D721Med (cell line): ENCODE results near the gene SEMA3F.
A peak's percentile ranks its signal among the peaks of the same experiment; 100 is the strongest.

Experiments used
- DNase-seq: peaks from one replicate; pipeline ENCODE4 v3.0.0; 2011; ENCODE audit warnings: low spot score; ENCODE audit not compliant: insufficient read length
- FAIRE-seq: peaks from 2 replicates; lab custom pipeline; 2011; peaks lifted over from hg19 to GRCh38; lab: Jason Lieb, UNC
- TF ChIP-seq, protein P1 (sequence below): IDR thresholded peaks from 2 replicates; pipeline ENCODE4 v1.5.1; 2012; ENCODE audit warnings: mild to moderate bottlenecking, control low read depth; ENCODE audit not compliant: insufficient read depth; ENCODE audit errors: missing control alignments

SEMA3F gene

GRCh38 chr3:50193286-50193685, 38.2 kb downstream of the SEMA3F start:
- TF ChIP-seq, protein P1, sequence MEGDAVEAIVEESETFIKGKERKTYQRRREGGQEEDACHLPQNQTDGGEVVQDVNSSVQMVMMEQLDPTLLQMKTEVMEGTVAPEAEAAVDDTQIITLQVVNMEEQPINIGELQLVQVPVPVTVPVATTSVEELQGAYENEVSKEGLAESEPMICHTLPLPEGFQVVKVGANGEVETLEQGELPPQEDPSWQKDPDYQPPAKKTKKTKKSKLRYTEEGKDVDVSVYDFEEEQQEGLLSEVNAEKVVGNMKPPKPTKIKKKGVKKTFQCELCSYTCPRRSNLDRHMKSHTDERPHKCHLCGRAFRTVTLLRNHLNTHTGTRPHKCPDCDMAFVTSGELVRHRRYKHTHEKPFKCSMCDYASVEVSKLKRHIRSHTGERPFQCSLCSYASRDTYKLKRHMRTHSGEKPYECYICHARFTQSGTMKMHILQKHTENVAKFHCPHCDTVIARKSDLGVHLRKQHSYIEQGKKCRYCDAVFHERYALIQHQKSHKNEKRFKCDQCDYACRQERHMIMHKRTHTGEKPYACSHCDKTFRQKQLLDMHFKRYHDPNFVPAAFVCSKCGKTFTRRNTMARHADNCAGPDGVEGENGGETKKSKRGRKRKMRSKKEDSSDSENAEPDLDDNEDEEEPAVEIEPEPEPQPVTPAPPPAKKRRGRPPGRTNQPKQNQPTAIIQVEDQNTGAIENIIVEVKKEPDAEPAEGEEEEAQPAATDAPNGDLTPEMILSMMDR, result no peak
- DNase-seq (no peak), FAIRE-seq (no peak)

DNA sequence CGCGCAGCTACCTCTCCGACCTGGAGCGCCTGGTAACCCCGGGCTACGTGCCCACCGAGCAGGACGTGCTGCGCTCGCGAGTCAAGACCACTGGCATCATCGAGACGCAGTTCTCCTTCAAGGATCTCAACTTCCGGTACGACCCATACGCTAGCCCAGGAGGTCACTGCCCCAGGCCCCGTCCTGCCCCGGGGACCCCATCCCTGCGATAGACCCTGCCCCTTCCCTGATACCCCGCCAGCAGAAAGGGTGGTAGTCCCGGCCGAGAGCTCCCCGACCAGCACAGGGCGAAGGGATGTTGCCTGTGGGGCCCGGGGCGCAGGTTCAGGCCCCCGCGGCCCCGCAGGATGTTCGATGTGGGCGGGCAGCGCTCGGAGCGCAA, 38.6 kb downstream of the SEMA3F start:
- FAIRE-seq, result no peak
- DNase-seq, result no peak
- TF ChIP-seq, protein P1, result no peak

DNA sequence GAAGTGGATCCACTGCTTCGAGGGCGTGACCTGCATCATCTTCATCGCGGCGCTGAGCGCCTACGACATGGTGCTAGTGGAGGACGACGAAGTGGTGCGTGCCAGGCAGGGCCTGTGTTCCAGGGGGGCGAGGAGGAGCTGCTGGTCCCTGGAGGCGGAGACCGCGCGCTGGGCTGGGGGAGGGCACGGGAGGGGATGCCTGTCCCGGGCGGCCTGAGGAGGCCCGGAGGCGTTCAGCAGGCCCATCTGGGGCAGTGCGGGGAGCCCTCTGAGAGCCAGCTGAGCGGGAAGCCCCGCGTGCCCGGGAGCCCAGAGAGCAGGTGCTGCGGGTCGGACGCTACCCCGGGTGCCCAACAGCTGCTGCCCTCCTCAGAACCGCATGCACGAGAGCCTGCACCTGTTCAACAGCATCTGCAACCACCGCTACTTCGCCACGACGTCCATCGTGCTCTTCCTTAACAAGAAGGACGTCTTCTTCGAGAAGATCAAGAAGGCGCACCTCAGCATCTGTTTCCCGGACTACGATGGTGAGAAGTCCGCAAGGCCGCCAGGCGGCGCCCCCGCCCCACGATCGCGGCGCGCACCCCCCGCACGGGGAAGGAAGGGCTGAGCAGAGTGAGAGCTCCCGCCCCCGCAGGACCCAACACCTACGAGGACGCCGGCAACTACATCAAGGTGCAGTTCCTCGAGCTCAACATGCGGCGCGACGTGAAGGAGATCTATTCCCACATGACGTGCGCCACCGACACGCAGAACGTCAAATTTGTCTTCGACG, 39.2 kb downstream of the SEMA3F start:
- TF ChIP-seq, protein P1, result peak; percentile 74
- DNase-seq (peak; percentile 88), FAIRE-seq (no peak)

DNA sequence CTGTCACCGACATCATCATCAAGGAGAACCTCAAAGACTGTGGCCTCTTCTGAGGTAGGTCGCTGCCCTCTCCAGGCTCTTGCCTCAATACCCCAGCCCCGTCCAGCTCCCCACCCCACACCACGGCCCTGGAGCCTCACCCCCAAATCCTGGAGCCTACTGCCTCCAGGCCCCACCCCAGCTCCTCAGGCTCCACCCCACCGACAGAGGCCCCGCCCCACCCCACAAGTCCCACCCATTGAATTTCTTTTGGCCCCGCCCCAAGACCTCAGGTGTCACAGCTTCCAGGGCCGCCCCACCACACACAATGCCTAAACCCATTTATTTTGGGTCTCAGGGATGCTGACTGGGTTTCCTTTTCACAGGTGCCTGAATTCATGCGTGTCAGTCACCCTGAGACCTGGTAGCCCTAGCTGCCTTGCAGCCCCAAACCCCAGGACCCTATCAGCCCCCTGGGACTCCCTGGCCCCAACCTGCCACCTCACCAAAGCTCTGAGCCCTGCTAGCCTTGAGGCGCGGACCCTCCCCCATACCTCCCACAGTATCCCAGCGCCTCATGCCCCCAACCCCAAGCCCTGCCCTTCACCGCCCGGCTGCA, 39.9 kb downstream of the SEMA3F start:
- TF ChIP-seq, protein P1, result no peak
- FAIRE-seq, result no peak
- no peak for DNase-seq

GRCh38 chr3:50195501-50196252, 40.6 kb downstream of the SEMA3F start:
- FAIRE-seq (no peak), DNase-seq (no peak)
- TF ChIP-seq, protein P1, result no peak

- TF ChIP-seq, protein P1, result no peak
- FAIRE-seq (no peak), DNase-seq (no peak)
Observed at GRCh38 chr3:50196253-50196801, 41.2 kb downstream of the SEMA3F start.
